ENCODE results near the gene CCSER1.

- TF ChIP-seq, protein P1, sequence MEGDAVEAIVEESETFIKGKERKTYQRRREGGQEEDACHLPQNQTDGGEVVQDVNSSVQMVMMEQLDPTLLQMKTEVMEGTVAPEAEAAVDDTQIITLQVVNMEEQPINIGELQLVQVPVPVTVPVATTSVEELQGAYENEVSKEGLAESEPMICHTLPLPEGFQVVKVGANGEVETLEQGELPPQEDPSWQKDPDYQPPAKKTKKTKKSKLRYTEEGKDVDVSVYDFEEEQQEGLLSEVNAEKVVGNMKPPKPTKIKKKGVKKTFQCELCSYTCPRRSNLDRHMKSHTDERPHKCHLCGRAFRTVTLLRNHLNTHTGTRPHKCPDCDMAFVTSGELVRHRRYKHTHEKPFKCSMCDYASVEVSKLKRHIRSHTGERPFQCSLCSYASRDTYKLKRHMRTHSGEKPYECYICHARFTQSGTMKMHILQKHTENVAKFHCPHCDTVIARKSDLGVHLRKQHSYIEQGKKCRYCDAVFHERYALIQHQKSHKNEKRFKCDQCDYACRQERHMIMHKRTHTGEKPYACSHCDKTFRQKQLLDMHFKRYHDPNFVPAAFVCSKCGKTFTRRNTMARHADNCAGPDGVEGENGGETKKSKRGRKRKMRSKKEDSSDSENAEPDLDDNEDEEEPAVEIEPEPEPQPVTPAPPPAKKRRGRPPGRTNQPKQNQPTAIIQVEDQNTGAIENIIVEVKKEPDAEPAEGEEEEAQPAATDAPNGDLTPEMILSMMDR (conservative IDR thresholded peaks at IDR 0.05 in 1 of 2, IDR thresholded peaks at IDR 0.05 in 1 of 2; ENCODE audit: low read depth in 1 of 2, low read length in 2 of 2): no peak
- TF ChIP-seq EZH2 (IDR thresholded peaks at IDR 0.05; ENCODE audit: low read length, missing control alignments): no peak
These were observed 54.5 kb downstream of the CCSER1 start for GRCh38 chr4:90181644-90182043.

Data from fibroblast of lung (primary cell).